CD8-positive, alpha-beta memory T cell (primary cell): Measurements from ENCODE around the gene RYR3. TPM values are rescaled to one million over a fixed set of nuclear protein-coding genes. Genes with fewer than 3 reads are reported as not detected.

Experiments used
- CTCF ChIA-PET: fragments of 350-600 bp; sonication (Branson Sonifier 250); formaldehyde crosslinking; loops from one replicate; lab custom pipeline; 2021; ENCODE audit warnings: antibody characterized with exemption; lab: Charles Lee
- POLR2A ChIA-PET: fragments of 350-600 bp; sonication (Branson Sonifier 250); formaldehyde crosslinking; loops from one replicate; lab custom pipeline; 2021; ENCODE audit warnings: antibody characterized with exemption; lab: Charles Lee
- DNase-seq, 5 donors: peaks; one replicate each; pipeline versions ENCODE4 v3.0.0 to v3.0.0-alpha.2; 2020 to 2022; ENCODE audit warnings: mixed read lengths in 1 of 5
- H3K27ac ChIP-seq: one replicate; pipeline ENCODE4 v1.7.0; 2013; ENCODE audit warnings: low read depth, mild to moderate bottlenecking, low read length, moderate library complexity
- H3K27me3 ChIP-seq: 2 replicates; pipeline ENCODE4 v1.7.0; 2013; ENCODE audit warnings: low read length, mild to moderate bottlenecking; ENCODE audit not compliant: insufficient read depth, poor library complexity, severe bottlenecking
- H3K36me3 ChIP-seq: 2 replicates; pipeline ENCODE4 v1.7.0; 2013; ENCODE audit warnings: mild to moderate bottlenecking, low read length, moderate library complexity; ENCODE audit not compliant: insufficient read depth
- H3K4me1 ChIP-seq: 2 replicates; pipeline ENCODE4 v1.7.0; 2013; ENCODE audit warnings: mild to moderate bottlenecking, low read length, moderate library complexity; ENCODE audit not compliant: insufficient read depth
- H3K4me3 ChIP-seq: 2 replicates; pipeline ENCODE4 v1.7.0; 2013; ENCODE audit warnings: mild to moderate bottlenecking, low read length
- H3K9me3 ChIP-seq: 2 replicates; pipeline ENCODE4 v1.7.0; 2013; ENCODE audit warnings: mild to moderate bottlenecking, low read length
- H3K27ac Mint-ChIP-seq, 8 donors: one replicate each; pipeline ENCODE4 v1.8.0; 2020 to 2021; ENCODE audit warnings: mixed read lengths in 8 of 8, mild to moderate bottlenecking in 6 of 8, inconsistent platforms in 3 of 8, moderate library complexity in 3 of 8
- H3K27me3 Mint-ChIP-seq, 2 donors: one replicate each; pipeline ENCODE4 v1.8.0; 2020 to 2021; ENCODE audit warnings: mixed read lengths in 2 of 2, mild to moderate bottlenecking in 1 of 2, moderate library complexity in 1 of 2
- H3K36me3 Mint-ChIP-seq, 3 donors: one replicate each; pipeline ENCODE4 v1.8.0; 2020 to 2021; ENCODE audit warnings: mixed read lengths in 3 of 3, inconsistent platforms in 1 of 3, mild to moderate bottlenecking in 1 of 3
- H3K4me1 Mint-ChIP-seq, 3 donors: one replicate each; pipeline ENCODE4 v1.8.0; 2020 to 2021; ENCODE audit warnings: mixed read lengths in 3 of 3, inconsistent platforms in 1 of 3, mild to moderate bottlenecking in 1 of 3
- H3K4me3 Mint-ChIP-seq, 7 donors: one replicate each; pipeline ENCODE4 v1.8.0; 2020 to 2021; ENCODE audit warnings: mixed read lengths in 7 of 7, mild to moderate bottlenecking in 6 of 7, moderate library complexity in 4 of 7, inconsistent platforms in 2 of 7
- H3K9me3 Mint-ChIP-seq, 5 donors: one replicate each; pipeline ENCODE4 v1.8.0; 2020 to 2022; ENCODE audit warnings: mixed read lengths in 5 of 5, mild to moderate bottlenecking in 3 of 5, moderate library complexity in 2 of 5, inconsistent platforms in 1 of 5
- polyA plus RNA-seq: library from polyadenylated mRNA; unstranded; fragments of 300-500 nt; fragmentation: Illumina TruSeq; gene quantifications from one replicate; pipeline ENCODE4 v1.2.3, GENCODE V29; 2021
- total RNA-seq, 2 experiments: library from RNA; stranded (reverse); gene quantifications; one replicate each; pipeline ENCODE4 v1.2.3, GENCODE V29; 2021

Gene RYR3
- total and polyA plus RNA-seq, 3 experiments from 2014 or later: 0.08 TPM; not detected in 2

- DNase-seq: no peak
- H3K4me3 Mint-ChIP-seq: no peak overlapping the region
- H3K36me3 ChIP-seq: no peaks in the 10 kb centered on the region
- no peaks in the 10 kb centered on the region for H3K36me3 Mint-ChIP-seq
- H3K27ac Mint-ChIP-seq: no peak overlapping the region
- no peaks in the 10 kb centered on the region for H3K4me1 ChIP-seq
- CTCF ChIA-PET: no interaction called here
- no peak overlapping the region for H3K4me3 ChIP-seq
- H3K9me3 ChIP-seq: no peaks in the 10 kb centered on the region
- H3K4me1 Mint-ChIP-seq: no peaks in the 10 kb centered on the region
- POLR2A ChIA-PET: no interaction called here
- no peaks in the 10 kb centered on the region for H3K27me3 Mint-ChIP-seq
- H3K27me3 ChIP-seq: no peaks in the 10 kb centered on the region
- no peak overlapping the region for H3K27ac ChIP-seq
- peaks cover 0 to 9% (median 0%) of the 10 kb centered on the region in 5 donors for H3K9me3 Mint-ChIP-seq
Observed at GRCh38 chr15:33395321-33395720, 84.6 kb downstream of the RYR3 start.

- H3K36me3 Mint-ChIP-seq: no peaks in the 10 kb centered on the region
- H3K4me3 Mint-ChIP-seq: no peak overlapping the region
Observed at GRCh38 chr15:33395846-33396245, 85.1 kb downstream of the RYR3 start.

DNA sequence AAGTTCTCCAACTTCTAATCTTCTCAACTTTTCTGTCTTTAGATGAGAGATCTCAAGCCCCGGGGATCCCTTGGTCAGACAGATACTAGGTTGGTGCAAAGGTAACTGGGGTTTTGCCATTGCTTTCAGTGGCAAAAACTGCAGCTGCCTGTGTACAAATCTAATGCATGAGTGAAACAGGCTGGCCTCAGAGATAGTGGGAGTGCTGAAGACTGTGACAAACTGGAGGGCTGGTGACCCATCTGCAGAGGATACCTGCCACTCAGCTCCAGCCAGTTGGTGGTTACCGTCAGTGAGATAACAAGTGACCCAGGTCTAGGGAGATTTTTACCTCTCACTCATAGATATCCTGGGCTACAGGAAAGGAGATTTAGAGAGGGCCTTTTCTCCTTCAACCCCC is 85.7 kb downstream of the RYR3 start:
- Mint-ChIP-seq H3K27ac (no peak overlapping the region), H3K4me1 (no peaks in the 10 kb centered on the region), H3K4me3 (no peak overlapping the region), H3K36me3 (no peaks in the 10 kb centered on the region), H3K9me3 (peaks cover 0 to 9% (median 0%) of the 10 kb centered on the region in 5 donors), H3K27me3 (peaks cover 0 to 2% of the 10 kb centered on the region in 2 donors)
- no peak overlapping the region for H3K27ac ChIP-seq
- no peak for DNase-seq
- H3K27me3 ChIP-seq: no peaks in the 10 kb centered on the region
- H3K36me3 ChIP-seq: no peaks in the 10 kb centered on the region
- POLR2A ChIA-PET: no interaction called here
- CTCF ChIA-PET: no interaction called here
- no peak overlapping the region for H3K4me3 ChIP-seq
- no peaks in the 10 kb centered on the region for H3K9me3 ChIP-seq
- no peaks in the 10 kb centered on the region for H3K4me1 ChIP-seq

More at GRCh38 chr15:33395846-33396245, 85.1 kb downstream of the RYR3 start:
- H3K4me1 Mint-ChIP-seq: no peaks in the 10 kb centered on the region
- H3K9me3 ChIP-seq: no peaks in the 10 kb centered on the region
- no peak overlapping the region for H3K27ac Mint-ChIP-seq
- H3K4me1 ChIP-seq: no peaks in the 10 kb centered on the region
- peaks cover 0 to 9% (median 0%) of the 10 kb centered on the region in 5 donors for H3K9me3 Mint-ChIP-seq
- POLR2A ChIA-PET: no interaction called here
- peaks cover 0 to under 1% of the 10 kb centered on the region in 2 donors for H3K27me3 Mint-ChIP-seq
- H3K4me3 ChIP-seq: no peak overlapping the region
- CTCF ChIA-PET: no interaction called here
- no peak for DNase-seq
- no peaks in the 10 kb centered on the region for H3K27me3 ChIP-seq
- no peak overlapping the region for H3K27ac ChIP-seq
- no peaks in the 10 kb centered on the region for H3K36me3 ChIP-seq

DNA sequence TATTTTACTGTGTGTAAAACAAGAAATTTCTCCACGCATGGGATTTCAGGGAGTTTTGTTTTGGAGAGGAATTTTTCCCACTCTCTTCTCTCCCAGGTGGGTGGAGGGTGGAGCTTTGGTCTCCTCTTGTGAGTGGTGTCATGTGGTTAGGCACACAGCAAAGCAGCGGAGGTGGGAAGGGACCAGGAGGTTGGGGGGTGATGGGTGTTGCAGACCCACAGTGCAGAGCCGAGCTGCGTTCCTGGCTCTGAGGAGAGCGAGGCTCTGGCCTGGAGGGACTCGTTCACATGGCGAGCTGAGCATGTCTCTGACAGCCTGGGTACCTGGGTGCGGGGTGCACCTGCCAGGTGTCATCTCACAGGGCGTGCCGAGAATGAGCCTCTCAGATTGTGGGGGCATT is 87.8 kb downstream of the RYR3 start:
- Mint-ChIP-seq H3K36me3 (no peaks in the 10 kb centered on the region), H3K4me1 (no peaks in the 10 kb centered on the region), H3K27me3 (peaks cover 0 to 2% of the 10 kb centered on the region in 2 donors), H3K9me3 (peaks cover 0 to 5% (median 0%) of the 10 kb centered on the region in 5 donors), H3K27ac (no peak overlapping the region), H3K4me3 (no peak overlapping the region)
- ChIA-PET CTCF (no interaction called here), POLR2A (no interaction called here)
- Histone ChIP-seq H3K4me3 (no peak overlapping the region), H3K27ac (no peak overlapping the region), H3K9me3 (no peaks in the 10 kb centered on the region), H3K4me1 (no peaks in the 10 kb centered on the region), H3K36me3 (no peaks in the 10 kb centered on the region), H3K27me3 (no peaks in the 10 kb centered on the region)
- no peak for DNase-seq

DNA sequence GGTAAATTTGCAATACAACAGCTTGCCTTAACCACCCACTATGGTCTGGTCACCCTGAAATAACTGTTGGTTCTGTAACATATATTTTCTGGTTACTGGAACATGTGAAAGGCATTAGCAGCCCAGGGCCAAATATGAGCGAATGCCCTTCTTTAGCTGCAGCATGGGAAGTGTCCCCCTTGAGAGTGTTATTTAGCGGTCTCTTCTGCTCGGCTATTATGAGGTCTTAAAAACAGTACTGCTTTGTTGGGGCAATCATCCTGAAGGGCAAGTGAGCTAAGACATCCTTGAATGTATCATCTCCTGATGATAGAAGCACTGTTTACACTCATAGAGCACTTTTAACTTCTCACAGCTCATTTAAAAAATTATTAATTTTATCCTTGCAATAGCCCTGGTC is 90.2 kb downstream of the RYR3 start:
- Mint-ChIP-seq H3K36me3 (no peaks in the 10 kb centered on the region), H3K9me3 (peaks cover 0 to 5% (median 0%) of the 10 kb centered on the region in 5 donors), H3K4me1 (no peaks in the 10 kb centered on the region), H3K27me3 (peaks cover 0 to 2% of the 10 kb centered on the region in 2 donors), H3K4me3 (no peak overlapping the region), H3K27ac (no peak overlapping the region)
- no peaks in the 10 kb centered on the region for H3K9me3 ChIP-seq
- H3K36me3 ChIP-seq: no peaks in the 10 kb centered on the region
- ChIA-PET CTCF (no interaction called here), POLR2A (no interaction called here)
- H3K27ac ChIP-seq: no peak overlapping the region
- H3K27me3 ChIP-seq: no peaks in the 10 kb centered on the region
- DNase-seq: no peak
- H3K4me3 ChIP-seq: no peak overlapping the region
- no peaks in the 10 kb centered on the region for H3K4me1 ChIP-seq

DNA sequence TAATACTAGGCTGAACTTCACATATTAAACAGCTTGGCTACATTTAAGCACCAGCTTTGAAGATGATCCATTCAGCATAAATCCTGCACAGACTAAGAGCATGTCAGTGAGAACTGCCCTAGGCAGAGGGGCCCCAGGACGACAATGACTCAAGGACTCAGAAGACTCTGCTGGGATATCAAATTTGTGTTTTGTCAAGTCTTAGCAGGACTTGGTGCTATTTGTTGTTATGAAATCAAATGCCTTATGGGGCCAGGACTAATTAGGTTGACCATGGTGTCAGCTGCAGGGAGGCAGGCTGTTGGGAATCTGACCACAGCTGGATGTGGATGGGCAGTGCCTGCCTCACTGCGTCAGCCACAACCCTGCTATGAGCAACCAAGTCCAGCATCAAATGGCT is 91.8 kb downstream of the RYR3 start:
- Mint-ChIP-seq H3K27ac (no peak overlapping the region), H3K4me3 (no peak overlapping the region), H3K9me3 (peaks cover 0 to 5% (median 0%) of the 10 kb centered on the region in 5 donors), H3K4me1 (no peaks in the 10 kb centered on the region), H3K36me3 (no peaks in the 10 kb centered on the region), H3K27me3 (peaks cover 0 to 2% of the 10 kb centered on the region in 2 donors)
- no peak overlapping the region for H3K27ac ChIP-seq
- no peak overlapping the region for H3K4me3 ChIP-seq
- no peaks in the 10 kb centered on the region for H3K4me1 ChIP-seq
- no peaks in the 10 kb centered on the region for H3K36me3 ChIP-seq
- H3K27me3 ChIP-seq: no peaks in the 10 kb centered on the region
- DNase-seq: no peak
- no peaks in the 10 kb centered on the region for H3K9me3 ChIP-seq
- ChIA-PET CTCF (no interaction called here), POLR2A (no interaction called here)

GRCh38 chr15:33405096-33405495 is 94.3 kb downstream of the RYR3 start:
- ChIA-PET CTCF (no interaction called here), POLR2A (no interaction called here)
- H3K4me3 ChIP-seq: no peak overlapping the region
- Mint-ChIP-seq H3K4me3 (no peak overlapping the region), H3K36me3 (no peaks in the 10 kb centered on the region), H3K9me3 (peaks cover 0 to 4% (median 3%) of the 10 kb centered on the region in 5 donors), H3K27ac (no peak overlapping the region), H3K27me3 (peaks cover 0 to 2% of the 10 kb centered on the region in 2 donors), H3K4me1 (no peaks in the 10 kb centered on the region)
- H3K9me3 ChIP-seq: no peaks in the 10 kb centered on the region
- H3K27me3 ChIP-seq: no peaks in the 10 kb centered on the region
- no peak overlapping the region for H3K27ac ChIP-seq
- H3K36me3 ChIP-seq: no peaks in the 10 kb centered on the region
- DNase-seq: no peak
- no peaks in the 10 kb centered on the region for H3K4me1 ChIP-seq

GRCh38 chr15:33411596-33412540 is 101.1 kb downstream of the RYR3 start:
- H3K4me1 ChIP-seq: no peaks in the 10 kb centered on the region
- POLR2A ChIA-PET: no interaction called here
- H3K9me3 Mint-ChIP-seq: peaks cover 0 to 8% (median 3%) of the 10 kb centered on the region in 5 donors
- no peak overlapping the region for H3K27ac Mint-ChIP-seq
- no peaks in the 10 kb centered on the region for H3K36me3 Mint-ChIP-seq
- CTCF ChIA-PET: no interaction called here
- H3K36me3 ChIP-seq: no peaks in the 10 kb centered on the region
- peaks cover 0 to 1% of the 10 kb centered on the region in 2 donors for H3K27me3 Mint-ChIP-seq
- H3K4me1 Mint-ChIP-seq: no peaks in the 10 kb centered on the region
- H3K4me3 ChIP-seq: no peak overlapping the region
- DNase-seq: no peak
- H3K27me3 ChIP-seq: no peaks in the 10 kb centered on the region
- H3K4me3 Mint-ChIP-seq: no peak overlapping the region
- H3K9me3 ChIP-seq: no peaks in the 10 kb centered on the region
- H3K27ac ChIP-seq: no peak overlapping the region
